Endothelial cell of umbilical vein (primary cell): ENCODE data around the gene MAGEC1. TPM values are rescaled to one million over a fixed set of nuclear protein-coding genes. Genes with fewer than 3 reads are reported as not detected.

Experiments
- BruUV-seq: library from RNA; stranded (reverse); fragments of 400-500 nt; replicated peaks from 2 replicates; lab custom pipeline; 2021; lab: Mats Ljungman, UMichigan
- CTCF ChIA-PET: fragments of 300-600, 350-600 bp; sonication (Branson Sonifier 250); formaldehyde crosslinking; loops from one replicate; lab custom pipeline; 2021; ENCODE audit warnings: antibody characterized with exemption, inconsistent platforms; lab: Charles Lee
- POLR2A ChIA-PET: fragments of 300-600, 350-600 bp; sonication (Branson Sonifier 250); formaldehyde crosslinking; loops from one replicate; lab custom pipeline; 2021; ENCODE audit warnings: antibody characterized with exemption, inconsistent platforms; lab: Charles Lee
- DNase-seq: peaks from one replicate; pipeline ENCODE4 v3.0.0-alpha.2; 2011; ENCODE audit warnings: low read depth, low spot score
- FAIRE-seq: peaks from 2 replicates; lab custom pipeline; 2011; peaks lifted over from hg19 to GRCh38; lab: Jason Lieb, UNC
- H2AFZ ChIP-seq: 2 replicates; pipeline ENCODE4 v1.6.0; 2012; ENCODE audit warnings: low read depth, low read length, control low read depth, inconsistent platforms
- H3K27ac ChIP-seq: 2 replicates; pipeline ENCODE4 v1.5.1; 2011; ENCODE audit warnings: low read depth, mild to moderate bottlenecking, control low read depth, low read length, moderate library complexity; ENCODE audit not compliant: insufficient read depth
- H3K27me3 ChIP-seq, 2 experiments: 2 replicates each; pipeline versions ENCODE4 v1.6.0 to v1.6.1; 2011; ENCODE audit warnings: low read length in 2 of 2, mixed read lengths in 1 of 2; ENCODE audit not compliant: control insufficient read depth in 2 of 2, insufficient read depth in 2 of 2
- H3K36me3 ChIP-seq, 2 experiments: 2 replicates in 1 of 2; 3 replicates in 1 of 2; pipeline ENCODE4 v1.5.1; 2011; ENCODE audit warnings: low read length in 2 of 2, mild to moderate bottlenecking in 1 of 2, moderate library complexity in 1 of 2; ENCODE audit not compliant: control insufficient read depth in 2 of 2, insufficient read depth in 2 of 2; ENCODE audit errors: extremely low read depth in 1 of 2
- H3K4me1 ChIP-seq: 3 replicates; pipeline ENCODE4 v1.5.1; 2011; ENCODE audit warnings: mild to moderate bottlenecking, low read length; ENCODE audit not compliant: control insufficient read depth, insufficient read depth; ENCODE audit errors: extremely low read depth
- H3K4me2 ChIP-seq: 2 replicates; pipeline ENCODE4 v1.6.1; 2011; ENCODE audit warnings: low read length, control low read depth, mixed read lengths; ENCODE audit not compliant: insufficient read depth
- H3K4me3 ChIP-seq, 3 experiments: fragments of 200-600 bp in 1 of 3; sonication (generic), shearing (Covaris generic) in 1 of 3; replicated peaks in 1 of 3; 2 replicates each; pipeline ENCODE4 v1.5.1; 2011 to 2016; ENCODE audit warnings: control low read depth in 3 of 3, low read length in 3 of 3, mild to moderate bottlenecking in 2 of 3, inconsistent platforms in 1 of 3, low read depth in 1 of 3, moderate library complexity in 1 of 3; ENCODE audit not compliant: insufficient read depth in 1 of 3
- H3K79me2 ChIP-seq: 2 replicates; pipeline ENCODE4 v1.6.0; 2012; ENCODE audit warnings: low read length, inconsistent platforms; ENCODE audit not compliant: control insufficient read depth, insufficient read depth
- H3K9ac ChIP-seq: replicated peaks from 2 replicates; pipeline ENCODE3; 2011; ENCODE audit warnings: low read length, control low read depth; ENCODE audit not compliant: insufficient read depth; ENCODE audit errors: extremely low read depth
- H3K9me1 ChIP-seq: replicated peaks from 3 replicates; pipeline ENCODE4 v1.6.0; 2011; ENCODE audit warnings: mild to moderate bottlenecking, low read length; ENCODE audit not compliant: control insufficient read depth, insufficient read depth; ENCODE audit errors: extremely low read depth
- H3K9me3 ChIP-seq: replicated peaks from 2 replicates; pipeline ENCODE4 v1.5.1; 2012; ENCODE audit warnings: low read length, inconsistent platforms; ENCODE audit not compliant: control insufficient read depth, insufficient read depth
- H4K20me1 ChIP-seq: replicated peaks from 2 replicates; pipeline ENCODE3; 2011; ENCODE audit warnings: mild to moderate bottlenecking, low read length; ENCODE audit not compliant: control insufficient read depth, insufficient read depth; ENCODE audit errors: extremely low read depth
- EZH2 ChIP-seq: IDR thresholded peaks from 2 replicates; pipeline ENCODE4 v1.6.1; 2012; ENCODE audit warnings: borderline replicate concordance, low read depth, mild to moderate bottlenecking, moderate library complexity, low read length, inconsistent platforms; ENCODE audit not compliant: severe bottlenecking
- FOS ChIP-seq: IDR thresholded peaks from 2 replicates; pipeline ENCODE4 v1.6.1; 2011; ENCODE audit warnings: mild to moderate bottlenecking, low read length, moderate library complexity, borderline replicate concordance; ENCODE audit not compliant: insufficient read depth
- GATA2 ChIP-seq: IDR thresholded peaks from 2 replicates; pipeline ENCODE4 v1.7.0; 2011; ENCODE audit warnings: low read depth, mild to moderate bottlenecking, moderate library complexity, mixed read lengths, low read length; ENCODE audit not compliant: insufficient read length, insufficient read depth
- JUN ChIP-seq: IDR thresholded peaks from 2 replicates; pipeline ENCODE4 v1.6.1; 2011; ENCODE audit warnings: borderline replicate concordance, low read depth; ENCODE audit not compliant: insufficient read length, insufficient read depth
- MYC ChIP-seq: IDR thresholded peaks from one replicate; pipeline ENCODE4 v1.6.1; 2011; ENCODE audit warnings: mild to moderate bottlenecking, low read depth, low read length
- POLR2A ChIP-seq: IDR thresholded peaks from 2 replicates; pipeline ENCODE4 v1.6.1; 2012; ENCODE audit warnings: low read depth, mild to moderate bottlenecking, control low read depth, low read length
- POLR2AphosphoS5 ChIP-seq: IDR thresholded peaks from 2 replicates; pipeline ENCODE4 v1.6.1; 2012; ENCODE audit warnings: low read depth, mild to moderate bottlenecking, control low read depth, low read length, moderate library complexity; ENCODE audit not compliant: insufficient read depth
- dilution Hi-C: fragments of 300-500 bp; cut with MboI; formaldehyde crosslinking; loops from one replicate; pipeline ENCODE4 v1.15.0; 2019; ENCODE audit warnings: low sequenced_read_pairs; ENCODE audit not compliant: extremely low pct_ligation_motif_present
- intact Hi-C: fragments of 100-400 bp; cut with micrococcal nuclease; formaldehyde crosslinking; loops from one replicate; pipeline ENCODE4 v1.10.0; 2022
- polyA plus RNA-seq, 4 experiments: library from polyadenylated mRNA; depleted of rRNA in 3 of 4; stranded (reverse) in 3 of 4; unstranded in 1 of 4; fragments of >200 nt; gene quantifications; 2 replicates each; pipeline versions ENCODE4 v1.2.1 to v1.2.3, GENCODE V29; 2011 to 2012; ENCODE audit warnings: missing spikeins in 1 of 4
- total RNA-seq: library from RNA; stranded (reverse); gene quantifications from 2 replicates; pipeline ENCODE4 v1.2.3, GENCODE V29; 2021
- TF ChIP-seq, protein P1 (sequence below), 2 donors: IDR thresholded peaks; 1 replicate in 1 of 2; 2 replicates in 1 of 2; pipeline ENCODE4 v1.5.1; 2011; ENCODE audit warnings: low read length in 2 of 2, mild to moderate bottlenecking in 2 of 2, moderate library complexity in 2 of 2, control low read depth in 1 of 2, inconsistent platforms in 1 of 2, low read depth in 1 of 2; ENCODE audit not compliant: insufficient read depth in 1 of 2; ENCODE audit errors: extremely low read depth in 1 of 2
- TF ChIP-seq, protein P2 (sequence below): IDR thresholded peaks from 2 replicates; pipeline ENCODE4 v1.6.1; 2011; ENCODE audit not compliant: insufficient read depth, insufficient read length

MAGEC1 gene
- total and polyA plus RNA-seq, 2 donors (not counting 3 experiments of a cell fraction or from before 2014, with no cell fraction given) = not detected

DNA sequence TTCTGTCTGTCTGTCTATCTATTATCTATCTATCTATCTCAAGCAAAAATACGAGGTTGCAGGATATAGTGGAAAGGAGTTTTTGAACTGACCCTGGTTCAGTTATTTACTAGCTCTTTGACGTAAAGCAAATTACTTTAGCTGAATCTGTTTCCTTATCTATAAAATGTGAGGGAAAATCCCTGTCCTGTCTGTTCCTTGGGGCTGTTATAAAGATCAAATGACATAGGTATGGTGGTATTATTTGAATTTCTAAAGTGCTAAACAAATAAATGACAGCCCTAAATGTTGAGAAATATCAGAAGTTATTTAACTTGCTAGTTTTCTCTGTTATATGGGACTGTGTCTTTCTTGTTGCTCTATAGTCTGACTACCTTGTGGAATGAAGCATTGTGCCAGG is 55.0 kb downstream of the MAGEC1 start:
- no peak overlapping the region for H3K27ac ChIP-seq
- H3K9me3 ChIP-seq = no peaks in the 10 kb centered on the region

More for the DNA sequence above, 55.0 kb downstream of the MAGEC1 start:
- no TSS peak for BruUV-seq
- FAIRE-seq (no peak), DNase-seq (no peak)
- no peak overlapping the region for H2AFZ ChIP-seq
- ChIA-PET CTCF (no interaction called here), POLR2A (no interaction called here)
- no peak overlapping the region for H3K4me3 ChIP-seq
- H3K9ac ChIP-seq = no peak overlapping the region
- dilution Hi-C loops = no loop called here
- TF ChIP-seq, protein P1, sequence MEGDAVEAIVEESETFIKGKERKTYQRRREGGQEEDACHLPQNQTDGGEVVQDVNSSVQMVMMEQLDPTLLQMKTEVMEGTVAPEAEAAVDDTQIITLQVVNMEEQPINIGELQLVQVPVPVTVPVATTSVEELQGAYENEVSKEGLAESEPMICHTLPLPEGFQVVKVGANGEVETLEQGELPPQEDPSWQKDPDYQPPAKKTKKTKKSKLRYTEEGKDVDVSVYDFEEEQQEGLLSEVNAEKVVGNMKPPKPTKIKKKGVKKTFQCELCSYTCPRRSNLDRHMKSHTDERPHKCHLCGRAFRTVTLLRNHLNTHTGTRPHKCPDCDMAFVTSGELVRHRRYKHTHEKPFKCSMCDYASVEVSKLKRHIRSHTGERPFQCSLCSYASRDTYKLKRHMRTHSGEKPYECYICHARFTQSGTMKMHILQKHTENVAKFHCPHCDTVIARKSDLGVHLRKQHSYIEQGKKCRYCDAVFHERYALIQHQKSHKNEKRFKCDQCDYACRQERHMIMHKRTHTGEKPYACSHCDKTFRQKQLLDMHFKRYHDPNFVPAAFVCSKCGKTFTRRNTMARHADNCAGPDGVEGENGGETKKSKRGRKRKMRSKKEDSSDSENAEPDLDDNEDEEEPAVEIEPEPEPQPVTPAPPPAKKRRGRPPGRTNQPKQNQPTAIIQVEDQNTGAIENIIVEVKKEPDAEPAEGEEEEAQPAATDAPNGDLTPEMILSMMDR (IDR thresholded peaks at IDR 0.05; ENCODE audit: extremely low read depth in 1 of 2, insufficient read depth in 1 of 2, low read depth in 1 of 2, low read length in 2 of 2) = no peak
- TF ChIP-seq GATA2 = no peak
- no peak for TF ChIP-seq JUN
- TF ChIP-seq, protein P2, sequence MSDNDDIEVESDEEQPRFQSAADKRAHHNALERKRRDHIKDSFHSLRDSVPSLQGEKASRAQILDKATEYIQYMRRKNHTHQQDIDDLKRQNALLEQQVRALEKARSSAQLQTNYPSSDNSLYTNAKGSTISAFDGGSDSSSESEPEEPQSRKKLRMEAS = no peak
- TF ChIP-seq EZH2 = no peak
- no peak for TF ChIP-seq FOS
- TF ChIP-seq MYC = no peak
- no peak for TF ChIP-seq POLR2AphosphoS5
- no peak for TF ChIP-seq POLR2A
- no peaks in the 10 kb centered on the region for H3K9me1 ChIP-seq
- intact Hi-C loops = no loop called here
- H3K27me3 ChIP-seq = no peaks in the 10 kb centered on the region
- no peaks in the 10 kb centered on the region for H3K36me3 ChIP-seq
- H4K20me1 ChIP-seq = no peaks in the 10 kb centered on the region
- peaks cover 13% of the 10 kb centered on the region for H3K4me1 ChIP-seq
- no peak overlapping the region for H3K4me2 ChIP-seq
- no peaks in the 10 kb centered on the region for H3K79me2 ChIP-seq

Other genes with a start within 250 kb of the MAGEC1 start
- gene SPANXD, start 205.2 kb upstream of the MAGEC1 start, total RNA-seq = not detected in 2 replicates
- not detected in 2 replicates for gene SPANXD, start 205.2 kb upstream of the MAGEC1 start, polyA plus RNA-seq
- not detected in 2 replicates for gene MAGEC3, start 65.6 kb upstream of the MAGEC1 start, total RNA-seq
- 0.07 and 0.08 TPM in 2 replicates for gene MAGEC3, start 65.6 kb upstream of the MAGEC1 start, polyA plus RNA-seq